Fibroblast of mammary gland (primary cell): ENCODE measurements around the gene GALNT10.

Experiments
- DNase-seq: peaks from one replicate; pipeline ENCODE4 v3.0.0-alpha.2; 2010; ENCODE audit warnings: low read depth
- H3K4me3 ChIP-seq: 2 replicates; pipeline ENCODE4 v1.5.1; 2011; ENCODE audit warnings: low read depth, mild to moderate bottlenecking, low read length, moderate library complexity; ENCODE audit not compliant: control insufficient read depth
- TF ChIP-seq, protein P1 (sequence below): conservative IDR thresholded peaks from 2 replicates; pipeline ENCODE4 v1.5.1; 2011; ENCODE audit warnings: low read depth, low read length, inconsistent platforms; ENCODE audit not compliant: control insufficient read depth, insufficient read depth

Gene GALNT10

DNA sequence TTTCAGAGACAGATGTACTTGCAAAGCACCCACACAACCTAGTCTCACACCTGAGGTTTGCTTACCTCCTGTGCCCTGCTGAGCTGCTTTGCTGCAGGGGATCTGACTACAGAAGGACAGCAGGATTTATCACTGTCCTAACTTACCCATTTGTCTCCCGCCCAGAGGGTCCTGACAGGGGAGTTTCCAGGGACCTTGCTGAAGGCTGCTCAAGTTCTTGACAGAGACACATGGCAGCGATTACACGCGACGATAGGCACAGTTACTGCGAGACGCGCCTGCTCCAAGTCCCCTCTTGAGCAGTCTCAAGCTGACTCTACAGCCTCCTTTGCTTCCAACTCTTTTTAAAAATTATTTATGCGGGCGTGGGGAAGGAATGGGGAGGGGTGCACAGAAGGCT, 24.6 kb upstream of the GALNT10 start:
- no peak for DNase-seq
- H3K4me3 ChIP-seq: no peak overlapping the region
- TF ChIP-seq, protein P1, sequence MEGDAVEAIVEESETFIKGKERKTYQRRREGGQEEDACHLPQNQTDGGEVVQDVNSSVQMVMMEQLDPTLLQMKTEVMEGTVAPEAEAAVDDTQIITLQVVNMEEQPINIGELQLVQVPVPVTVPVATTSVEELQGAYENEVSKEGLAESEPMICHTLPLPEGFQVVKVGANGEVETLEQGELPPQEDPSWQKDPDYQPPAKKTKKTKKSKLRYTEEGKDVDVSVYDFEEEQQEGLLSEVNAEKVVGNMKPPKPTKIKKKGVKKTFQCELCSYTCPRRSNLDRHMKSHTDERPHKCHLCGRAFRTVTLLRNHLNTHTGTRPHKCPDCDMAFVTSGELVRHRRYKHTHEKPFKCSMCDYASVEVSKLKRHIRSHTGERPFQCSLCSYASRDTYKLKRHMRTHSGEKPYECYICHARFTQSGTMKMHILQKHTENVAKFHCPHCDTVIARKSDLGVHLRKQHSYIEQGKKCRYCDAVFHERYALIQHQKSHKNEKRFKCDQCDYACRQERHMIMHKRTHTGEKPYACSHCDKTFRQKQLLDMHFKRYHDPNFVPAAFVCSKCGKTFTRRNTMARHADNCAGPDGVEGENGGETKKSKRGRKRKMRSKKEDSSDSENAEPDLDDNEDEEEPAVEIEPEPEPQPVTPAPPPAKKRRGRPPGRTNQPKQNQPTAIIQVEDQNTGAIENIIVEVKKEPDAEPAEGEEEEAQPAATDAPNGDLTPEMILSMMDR: no peak

DNA sequence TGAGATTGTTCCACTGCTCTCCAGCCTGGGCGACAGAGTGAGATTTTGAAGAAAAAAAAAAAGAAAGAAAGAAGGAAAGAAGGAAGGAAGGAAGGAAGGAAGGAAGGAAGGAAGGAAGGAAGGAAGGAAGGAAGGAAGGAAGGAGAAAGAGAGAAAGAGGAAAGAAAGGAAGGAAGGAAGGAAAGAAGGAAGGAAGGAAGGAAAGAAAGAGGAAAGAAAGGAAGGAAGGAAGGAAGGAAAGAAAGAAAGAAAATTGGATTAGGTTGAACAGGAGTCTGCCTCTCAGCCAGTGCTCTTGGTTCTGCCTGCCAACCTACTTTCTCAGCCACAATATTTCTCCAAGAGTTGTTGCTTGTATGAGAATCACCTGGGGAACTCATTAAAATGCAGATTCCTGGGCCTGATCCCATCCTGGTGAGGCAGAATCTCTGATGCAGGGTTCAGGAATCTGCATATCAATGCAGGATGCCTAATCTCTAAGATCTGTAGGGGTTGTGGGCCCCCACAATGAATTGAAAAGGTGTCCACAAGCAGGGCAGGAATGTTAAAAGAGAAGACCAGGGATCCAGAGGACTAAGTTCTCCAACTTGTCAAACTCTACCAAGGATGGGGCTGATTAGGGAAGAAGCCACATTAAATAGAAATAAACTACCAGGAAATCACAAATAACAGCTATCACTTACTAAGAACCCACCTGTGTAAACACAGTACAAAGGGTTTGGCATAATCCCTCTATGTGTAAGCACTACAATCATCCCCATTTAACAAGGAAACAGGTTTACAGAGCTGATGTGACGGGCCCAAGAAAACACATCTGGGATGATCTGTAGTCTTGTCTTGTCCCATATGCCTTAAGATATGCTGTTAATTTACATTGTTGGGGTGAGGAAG, 23.4 kb upstream of the GALNT10 start:
- H3K4me3 ChIP-seq: no peak overlapping the region
- TF ChIP-seq, protein P1: no peak
- DNase-seq: no peak

DNA sequence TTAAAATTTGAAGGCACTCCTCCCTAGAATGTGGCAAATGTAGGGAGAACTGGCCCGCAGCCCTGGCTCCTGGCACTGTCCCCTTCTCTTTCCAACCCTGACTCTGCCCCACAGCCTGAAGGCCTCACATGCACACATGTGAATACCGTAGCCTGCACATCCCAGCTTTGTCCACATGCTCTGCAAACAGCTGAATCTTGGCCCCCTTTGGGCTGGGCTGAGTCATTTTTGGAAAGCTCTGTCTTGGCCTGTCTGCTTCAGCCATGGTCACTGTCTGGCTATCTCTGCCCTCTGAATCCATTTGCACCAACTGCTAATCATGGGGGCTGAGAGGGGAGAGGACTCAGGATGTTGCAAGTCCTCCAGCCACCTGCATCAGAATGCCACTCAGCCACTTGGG, 22.1 kb upstream of the GALNT10 start:
- peak; percentile 28 for DNase-seq
- TF ChIP-seq, protein P1: no peak
- H3K4me3 ChIP-seq: no peak overlapping the region

DNA sequence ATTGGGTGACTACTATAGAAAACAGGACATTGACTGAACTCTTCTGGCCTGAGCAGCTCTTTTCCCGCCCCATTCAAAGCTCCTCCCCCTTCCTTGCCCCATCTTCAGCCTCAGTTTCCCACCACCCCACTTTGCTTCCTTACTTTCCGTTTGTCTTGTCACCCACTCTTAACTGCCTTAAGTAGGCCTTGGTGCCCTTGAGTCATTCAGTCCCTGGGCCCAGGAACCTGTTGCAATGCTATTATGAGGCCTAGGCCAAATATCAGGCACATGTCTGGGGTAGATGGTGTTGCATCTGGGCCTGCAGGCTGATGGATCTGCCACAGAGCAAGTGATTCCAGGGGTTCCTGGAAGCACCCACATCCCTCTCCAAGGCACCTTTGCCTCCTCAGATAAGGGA, 17.7 kb upstream of the GALNT10 start:
- no peak overlapping the region for H3K4me3 ChIP-seq
- TF ChIP-seq, protein P1: no peak
- DNase-seq: no peak

DNA sequence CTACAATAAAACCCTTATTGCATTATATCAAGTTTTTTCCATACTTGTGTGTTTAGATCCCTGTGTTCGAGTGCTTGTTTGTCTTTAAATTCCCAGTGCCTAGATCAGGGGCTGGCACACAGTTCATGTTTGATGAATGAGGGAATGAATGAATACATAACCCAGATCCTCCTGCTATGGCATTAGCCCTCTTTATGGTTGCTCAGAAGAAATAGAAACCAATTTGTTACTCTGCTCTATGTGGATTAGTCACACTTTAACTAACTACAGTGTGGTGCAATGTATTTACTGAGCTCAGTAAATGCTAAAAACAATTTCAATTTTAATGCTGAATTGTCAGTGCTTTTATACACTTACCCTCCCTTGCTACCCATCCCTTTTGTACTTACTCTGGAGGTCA, 16.4 kb upstream of the GALNT10 start:
- TF ChIP-seq, protein P1: no peak
- DNase-seq: no peak
- H3K4me3 ChIP-seq: no peak overlapping the region

DNA sequence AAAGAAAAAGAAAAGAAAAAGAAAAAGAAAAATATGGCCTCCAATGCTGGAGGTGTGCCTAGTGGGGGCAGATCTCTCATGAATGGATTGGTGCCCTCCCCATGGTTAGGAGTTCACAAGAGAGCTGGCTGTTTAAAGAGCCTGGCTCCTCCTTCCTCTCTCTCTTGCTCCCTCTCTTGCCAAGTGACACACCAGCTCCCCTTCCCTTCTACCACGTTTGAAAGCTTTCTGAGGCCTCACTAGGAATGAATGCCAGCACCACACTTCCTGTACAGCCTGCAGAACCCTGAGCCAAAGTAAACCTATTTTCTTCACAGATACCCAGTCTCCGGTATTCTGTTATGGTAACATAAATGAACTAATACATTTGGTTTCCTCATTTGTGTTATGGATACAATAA, 14.4 kb upstream of the GALNT10 start:
- TF ChIP-seq, protein P1: no peak

More for the DNA sequence above, 14.4 kb upstream of the GALNT10 start:
- no peak for DNase-seq
- H3K4me3 ChIP-seq: no peak overlapping the region
